ENCODE measurements around the gene NTRK3.

Gene NTRK3

DNA sequence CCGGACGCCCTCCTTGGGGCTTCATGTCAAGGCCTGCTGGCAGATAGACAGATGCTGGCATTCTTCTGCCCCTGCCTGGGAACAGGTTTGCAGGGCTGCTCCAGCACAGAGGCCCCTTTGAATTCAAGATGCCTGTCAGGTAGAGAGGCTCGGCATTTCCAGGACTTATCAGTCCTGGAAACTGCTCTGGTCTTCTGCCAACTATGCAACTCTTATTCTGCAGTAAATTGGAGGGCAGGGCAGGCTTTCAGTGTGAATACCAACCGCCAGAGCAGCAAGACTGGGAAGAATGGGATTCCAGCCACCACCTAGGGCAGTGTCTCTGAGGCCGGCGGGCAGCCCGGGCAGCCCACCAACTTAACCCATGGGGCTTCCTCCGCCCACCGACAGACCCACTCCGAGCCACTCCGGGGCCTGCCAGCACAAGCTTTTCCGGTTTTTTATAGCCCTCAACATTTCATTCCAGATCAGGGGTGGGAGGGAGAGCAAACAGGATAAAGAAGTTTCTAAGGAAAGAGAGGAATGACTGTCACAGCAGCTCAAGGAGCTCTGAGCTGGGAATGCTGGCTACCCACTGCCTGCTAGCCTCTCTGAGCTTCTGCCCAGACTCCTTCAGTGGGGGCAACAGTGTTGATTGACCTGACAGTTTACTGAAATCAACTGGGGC lies 140.9 kb downstream of the NTRK3 start:
- no peaks in the 10 kb centered on the region for H3K27me3 ChIP-seq (replicated peaks; ENCODE audit: control insufficient read depth, insufficient read depth, low read length, poor library complexity, severe bottlenecking)
- no peaks in the 10 kb centered on the region for H3K9me3 ChIP-seq (ENCODE audit: control insufficient read depth, low read length)
- no peaks in the 10 kb centered on the region for H3K4me1 ChIP-seq (ENCODE audit: control insufficient read depth, insufficient read depth, low read length, poor library complexity, severe bottlenecking)
- H3K27ac ChIP-seq (ENCODE audit: insufficient read depth, low read length, poor library complexity, severe bottlenecking), result no peak overlapping the region
- no peak for DNase-seq
- H3K4me3 ChIP-seq (ENCODE audit: insufficient read depth, low read depth, low read length, poor library complexity, severe bottlenecking), result no peak overlapping the region
- no peaks in the 10 kb centered on the region for H3K36me3 ChIP-seq (ENCODE audit: control insufficient read depth, insufficient read depth, low read length)

DNA sequence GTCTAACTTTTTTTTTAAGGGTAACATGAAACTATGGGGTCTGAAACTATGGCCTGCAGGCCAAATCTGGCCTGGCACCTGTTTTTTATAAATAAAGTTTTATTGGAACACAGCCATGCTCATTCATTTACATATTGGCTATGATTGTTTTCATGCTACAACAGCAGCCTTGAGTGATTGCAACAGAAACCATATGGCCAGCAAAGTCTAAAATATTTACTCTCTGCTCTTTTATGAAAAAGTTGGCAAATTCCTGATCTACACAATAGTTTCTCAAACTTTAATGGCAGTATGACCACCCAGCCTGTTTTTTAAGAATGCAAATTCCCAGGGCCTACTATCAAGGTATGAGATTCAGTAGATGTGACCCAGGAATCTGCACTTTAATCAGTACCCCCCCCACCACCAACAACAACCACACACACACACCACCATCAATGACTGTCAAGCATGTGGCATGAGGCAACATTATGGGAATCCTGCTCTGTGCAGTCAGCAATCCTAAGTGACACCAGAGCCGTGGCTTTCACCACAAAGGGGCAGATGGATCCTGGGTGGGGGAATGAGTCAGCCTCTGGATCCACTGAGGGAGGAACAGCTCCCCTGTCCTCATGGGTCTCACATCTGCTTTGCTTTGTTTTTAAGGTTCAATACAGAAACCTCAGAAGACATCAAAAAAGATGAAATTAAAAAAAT lies 142.8 kb downstream of the NTRK3 start:
- H3K4me3 ChIP-seq (ENCODE audit: insufficient read depth, low read depth, low read length, poor library complexity, severe bottlenecking), result no peak overlapping the region
- no peak for DNase-seq
- H3K9me3 ChIP-seq (ENCODE audit: control insufficient read depth, low read length), result no peaks in the 10 kb centered on the region
- no peaks in the 10 kb centered on the region for H3K36me3 ChIP-seq (ENCODE audit: control insufficient read depth, insufficient read depth, low read length)
- H3K27ac ChIP-seq (ENCODE audit: insufficient read depth, low read length, poor library complexity, severe bottlenecking), result no peak overlapping the region
- no peaks in the 10 kb centered on the region for H3K27me3 ChIP-seq (replicated peaks; ENCODE audit: control insufficient read depth, insufficient read depth, low read length, poor library complexity, severe bottlenecking)
- H3K4me1 ChIP-seq (ENCODE audit: control insufficient read depth, insufficient read depth, low read length, poor library complexity, severe bottlenecking), result no peaks in the 10 kb centered on the region

DNA sequence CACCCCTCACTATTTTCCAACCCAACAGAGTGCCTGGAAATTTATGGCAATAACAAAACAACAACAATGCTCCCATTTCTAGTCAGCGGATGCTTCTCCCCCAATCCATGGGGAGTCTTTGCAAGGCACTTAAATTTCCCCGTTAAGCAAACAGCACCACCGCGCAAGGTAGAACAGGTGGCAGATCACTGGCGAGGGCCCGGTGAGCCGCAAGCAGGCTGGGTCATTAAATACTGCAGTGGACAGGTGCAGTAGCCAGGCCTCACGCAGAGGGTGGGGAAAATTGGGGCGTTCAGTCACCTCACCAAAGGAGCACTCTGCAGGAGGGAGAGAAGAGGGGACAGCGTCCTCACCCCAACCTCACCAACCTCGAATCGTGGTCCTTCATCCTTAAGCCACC lies 147.5 kb downstream of the NTRK3 start:
- Histone ChIP-seq H3K9me3 (ENCODE audit: control insufficient read depth, low read length) (no peaks in the 10 kb centered on the region), H3K4me3 (ENCODE audit: insufficient read depth, low read depth, low read length, poor library complexity, severe bottlenecking) (no peak overlapping the region), H3K27ac (ENCODE audit: insufficient read depth, low read length, poor library complexity, severe bottlenecking) (no peak overlapping the region), H3K36me3 (ENCODE audit: control insufficient read depth, insufficient read depth, low read length) (no peaks in the 10 kb centered on the region), H3K4me1 (ENCODE audit: control insufficient read depth, insufficient read depth, low read length, poor library complexity, severe bottlenecking) (no peaks in the 10 kb centered on the region), H3K27me3 (replicated peaks; ENCODE audit: control insufficient read depth, insufficient read depth, low read length, poor library complexity, severe bottlenecking) (no peaks in the 10 kb centered on the region)
- DNase-seq, result no peak

DNA sequence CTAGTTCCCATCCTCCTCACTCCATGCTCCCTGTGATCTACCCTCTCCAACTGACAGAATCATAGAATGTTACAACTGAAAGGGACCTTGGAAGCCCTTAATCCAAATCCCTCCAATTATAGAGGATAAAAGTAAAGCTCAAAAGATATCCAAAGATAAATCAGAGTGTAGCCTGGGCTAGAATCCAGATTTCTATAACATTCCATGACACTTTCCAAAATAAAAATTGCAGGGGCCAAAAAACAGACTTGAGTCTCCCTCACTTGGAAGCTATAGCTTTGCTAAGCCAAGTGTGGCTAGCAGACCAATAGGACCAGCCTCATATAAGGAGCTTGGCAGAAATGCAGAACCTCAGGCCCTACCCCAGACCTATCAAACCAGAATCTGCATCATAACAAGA lies 148.1 kb downstream of the NTRK3 start:
- no peaks in the 10 kb centered on the region for H3K4me1 ChIP-seq (ENCODE audit: control insufficient read depth, insufficient read depth, low read length, poor library complexity, severe bottlenecking)
- H3K27ac ChIP-seq (ENCODE audit: insufficient read depth, low read length, poor library complexity, severe bottlenecking), result no peak overlapping the region
- H3K27me3 ChIP-seq (replicated peaks; ENCODE audit: control insufficient read depth, insufficient read depth, low read length, poor library complexity, severe bottlenecking), result no peaks in the 10 kb centered on the region
- no peaks in the 10 kb centered on the region for H3K9me3 ChIP-seq (ENCODE audit: control insufficient read depth, low read length)
- DNase-seq, result no peak
- no peaks in the 10 kb centered on the region for H3K36me3 ChIP-seq (ENCODE audit: control insufficient read depth, insufficient read depth, low read length)
- no peak overlapping the region for H3K4me3 ChIP-seq (ENCODE audit: insufficient read depth, low read depth, low read length, poor library complexity, severe bottlenecking)

DNA sequence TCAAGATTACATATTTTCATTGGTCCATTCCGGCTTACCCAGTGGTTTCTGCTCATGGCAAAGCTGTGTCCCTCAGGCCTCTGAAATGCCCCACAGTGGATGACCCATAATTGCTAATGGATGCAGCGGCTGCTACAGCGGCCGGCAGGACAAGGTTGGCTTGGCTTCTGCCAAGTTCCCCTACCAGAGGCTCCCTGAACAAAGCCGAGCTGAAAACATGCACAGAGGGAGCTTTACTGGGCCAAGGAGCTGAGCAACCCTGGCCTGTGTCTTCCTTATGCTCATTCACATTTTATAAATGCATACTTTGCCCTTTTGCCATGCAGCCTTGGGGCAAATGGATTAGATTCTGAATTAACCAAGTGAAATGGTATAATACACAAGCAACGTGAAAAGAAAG lies 150.5 kb downstream of the NTRK3 start:
- DNase-seq, result no peak
- Histone ChIP-seq H3K4me1 (ENCODE audit: control insufficient read depth, insufficient read depth, low read length, poor library complexity, severe bottlenecking) (no peaks in the 10 kb centered on the region), H3K27ac (ENCODE audit: insufficient read depth, low read length, poor library complexity, severe bottlenecking) (no peak overlapping the region), H3K9me3 (ENCODE audit: control insufficient read depth, low read length) (no peaks in the 10 kb centered on the region), H3K36me3 (ENCODE audit: control insufficient read depth, insufficient read depth, low read length) (no peaks in the 10 kb centered on the region), H3K4me3 (ENCODE audit: insufficient read depth, low read depth, low read length, poor library complexity, severe bottlenecking) (no peak overlapping the region), H3K27me3 (replicated peaks; ENCODE audit: control insufficient read depth, insufficient read depth, low read length, poor library complexity, severe bottlenecking) (no peaks in the 10 kb centered on the region)

DNA sequence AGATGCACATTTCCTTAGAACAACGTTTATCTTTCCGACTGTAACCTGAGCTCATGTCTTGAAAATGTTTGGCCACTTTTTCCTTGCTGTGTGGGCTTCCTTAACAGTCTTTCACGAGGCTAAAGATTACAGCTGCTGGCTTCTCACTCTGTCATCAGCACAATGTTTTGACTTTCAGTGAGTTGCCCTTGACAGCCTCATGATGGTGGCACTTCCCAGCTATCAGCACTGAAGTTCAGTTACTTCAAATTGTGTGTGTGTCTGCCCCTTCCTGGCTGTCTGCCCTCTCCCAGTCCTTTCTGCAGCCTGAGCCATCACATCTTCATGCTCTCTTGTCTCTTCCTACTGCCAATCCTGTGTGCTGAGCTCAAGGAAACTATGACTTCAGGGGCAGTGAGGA lies 152.2 kb downstream of the NTRK3 start:
- no peak overlapping the region for H3K27ac ChIP-seq (ENCODE audit: insufficient read depth, low read length, poor library complexity, severe bottlenecking)
- no peak for DNase-seq

DNA sequence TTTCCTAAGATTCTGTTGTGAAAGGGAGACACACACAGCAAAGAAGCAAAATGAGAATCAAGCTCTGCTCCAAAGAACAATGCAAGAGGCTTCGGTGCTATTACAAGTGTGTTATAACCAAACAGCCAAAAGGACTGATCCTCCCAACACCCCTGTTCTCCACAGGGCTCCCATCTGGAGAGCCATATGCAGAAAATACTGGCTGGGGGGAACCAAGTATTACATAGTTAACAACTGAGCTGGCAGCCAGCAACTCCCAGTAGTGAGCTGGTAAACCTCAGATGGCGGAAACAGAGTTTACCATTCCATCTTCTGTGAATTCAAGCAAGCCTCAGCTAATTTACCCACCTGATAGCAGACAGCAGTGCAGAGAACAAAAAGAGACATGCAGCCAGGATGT lies 156.4 kb downstream of the NTRK3 start:
- H3K4me1 ChIP-seq (ENCODE audit: control insufficient read depth, insufficient read depth, low read length, poor library complexity, severe bottlenecking), result no peaks in the 10 kb centered on the region
- no peak for DNase-seq
- no peaks in the 10 kb centered on the region for H3K9me3 ChIP-seq (ENCODE audit: control insufficient read depth, low read length)
- no peak overlapping the region for H3K27ac ChIP-seq (ENCODE audit: insufficient read depth, low read length, poor library complexity, severe bottlenecking)
- no peak overlapping the region for H3K4me3 ChIP-seq (ENCODE audit: insufficient read depth, low read depth, low read length, poor library complexity, severe bottlenecking)
- no peaks in the 10 kb centered on the region for H3K36me3 ChIP-seq (ENCODE audit: control insufficient read depth, insufficient read depth, low read length)
- H3K27me3 ChIP-seq (replicated peaks; ENCODE audit: control insufficient read depth, insufficient read depth, low read length, poor library complexity, severe bottlenecking), result no peaks in the 10 kb centered on the region

More for the DNA sequence above, 152.2 kb downstream of the NTRK3 start:
- Histone ChIP-seq H3K4me1 (ENCODE audit: control insufficient read depth, insufficient read depth, low read length, poor library complexity, severe bottlenecking) (no peaks in the 10 kb centered on the region), H3K4me3 (ENCODE audit: insufficient read depth, low read depth, low read length, poor library complexity, severe bottlenecking) (no peak overlapping the region), H3K36me3 (ENCODE audit: control insufficient read depth, insufficient read depth, low read length) (no peaks in the 10 kb centered on the region), H3K27me3 (replicated peaks; ENCODE audit: control insufficient read depth, insufficient read depth, low read length, poor library complexity, severe bottlenecking) (no peaks in the 10 kb centered on the region), H3K9me3 (ENCODE audit: control insufficient read depth, low read length) (no peaks in the 10 kb centered on the region)

DNA sequence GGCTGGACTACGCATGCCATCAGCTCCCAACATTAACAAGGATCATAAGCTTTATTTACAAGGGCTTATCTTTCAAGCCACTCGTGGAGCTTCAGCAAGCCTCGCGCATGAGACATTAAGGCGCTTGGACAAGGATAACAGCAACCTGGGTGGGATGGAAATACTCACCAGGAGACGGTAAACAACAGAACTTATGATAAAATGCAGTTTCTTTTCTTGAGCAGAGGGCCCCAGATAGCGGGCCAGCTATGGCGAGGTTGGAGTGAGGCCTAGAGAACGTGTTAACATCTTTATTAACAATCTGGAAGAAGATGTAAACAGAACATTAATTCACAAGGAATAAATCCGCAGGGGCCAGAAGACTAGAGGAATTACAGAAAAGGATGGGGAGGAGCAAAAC lies 158.2 kb downstream of the NTRK3 start:
- H3K4me1 ChIP-seq (ENCODE audit: control insufficient read depth, insufficient read depth, low read length, poor library complexity, severe bottlenecking), result no peaks in the 10 kb centered on the region

DNA sequence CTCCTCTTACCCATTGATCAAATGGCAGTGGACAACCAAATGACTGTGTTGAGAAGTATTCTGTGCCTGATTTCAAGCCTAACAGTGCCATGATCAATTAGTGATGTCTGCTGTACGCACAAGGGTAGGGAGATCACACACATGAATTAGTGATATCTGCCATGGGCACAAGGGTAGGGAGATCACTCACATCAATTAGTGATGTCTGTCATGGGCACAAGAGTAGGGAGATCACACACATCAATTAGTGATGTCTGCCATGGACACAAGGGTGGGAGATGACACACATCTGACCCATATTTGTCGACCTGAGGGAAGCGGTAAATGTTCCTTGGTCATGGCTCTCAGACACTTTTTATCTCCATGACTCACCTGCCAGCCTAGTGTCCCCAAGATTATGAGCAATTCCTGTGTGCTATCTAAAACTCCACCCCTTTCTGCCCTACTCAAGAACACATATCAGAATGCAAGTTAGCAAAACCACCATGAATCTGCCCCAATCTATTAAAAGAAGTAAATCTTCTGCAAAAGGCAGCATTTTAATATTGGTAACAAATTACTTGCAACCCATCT lies 165.0 kb downstream of the NTRK3 start:
- no peak overlapping the region for H3K4me3 ChIP-seq (ENCODE audit: insufficient read depth, low read depth, low read length, poor library complexity, severe bottlenecking)
- no peak overlapping the region for H3K27ac ChIP-seq (ENCODE audit: insufficient read depth, low read length, poor library complexity, severe bottlenecking)
- H3K4me1 ChIP-seq (ENCODE audit: control insufficient read depth, insufficient read depth, low read length, poor library complexity, severe bottlenecking), result no peaks in the 10 kb centered on the region
- H3K9me3 ChIP-seq (ENCODE audit: control insufficient read depth, low read length), result no peaks in the 10 kb centered on the region
- no peak for DNase-seq
- H3K27me3 ChIP-seq (replicated peaks; ENCODE audit: control insufficient read depth, insufficient read depth, low read length, poor library complexity, severe bottlenecking), result no peaks in the 10 kb centered on the region
- no peaks in the 10 kb centered on the region for H3K36me3 ChIP-seq (ENCODE audit: control insufficient read depth, insufficient read depth, low read length)

More for the DNA sequence above, 158.2 kb downstream of the NTRK3 start:
- H3K27me3 ChIP-seq (replicated peaks; ENCODE audit: control insufficient read depth, insufficient read depth, low read length, poor library complexity, severe bottlenecking), result no peaks in the 10 kb centered on the region
- H3K36me3 ChIP-seq (ENCODE audit: control insufficient read depth, insufficient read depth, low read length), result no peaks in the 10 kb centered on the region
- no peak overlapping the region for H3K27ac ChIP-seq (ENCODE audit: insufficient read depth, low read length, poor library complexity, severe bottlenecking)
- no peak overlapping the region for H3K4me3 ChIP-seq (ENCODE audit: insufficient read depth, low read depth, low read length, poor library complexity, severe bottlenecking)
- no peaks in the 10 kb centered on the region for H3K9me3 ChIP-seq (ENCODE audit: control insufficient read depth, low read length)
- no peak for DNase-seq

DNA sequence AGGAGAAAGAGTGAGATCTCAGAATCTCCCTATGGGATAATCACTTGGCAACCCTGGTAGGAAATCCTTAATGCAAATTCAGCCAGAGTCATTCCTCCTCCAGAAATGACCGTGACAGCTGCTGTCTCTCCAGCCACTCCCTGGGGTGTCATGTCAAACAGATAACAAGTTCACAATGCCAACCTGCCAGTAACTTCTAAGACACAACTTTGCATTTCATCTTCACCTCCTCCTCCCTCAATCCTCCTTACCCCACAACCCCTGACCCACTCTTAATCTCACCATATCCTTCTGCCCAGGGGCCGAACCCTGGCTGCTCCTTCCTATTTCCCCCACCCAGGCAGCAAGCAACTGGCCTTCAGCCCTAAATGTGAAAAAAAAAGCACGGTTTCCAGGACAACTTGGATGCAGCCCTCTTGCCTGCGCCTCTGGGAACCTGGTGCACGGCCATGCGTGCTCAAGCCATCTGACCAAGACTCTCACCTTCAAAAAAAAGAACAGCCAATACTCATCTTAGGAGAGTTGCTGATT lies 166.0 kb downstream of the NTRK3 start:
- no peaks in the 10 kb centered on the region for H3K4me1 ChIP-seq (ENCODE audit: control insufficient read depth, insufficient read depth, low read length, poor library complexity, severe bottlenecking)
- no peaks in the 10 kb centered on the region for H3K36me3 ChIP-seq (ENCODE audit: control insufficient read depth, insufficient read depth, low read length)
- no peaks in the 10 kb centered on the region for H3K27me3 ChIP-seq (replicated peaks; ENCODE audit: control insufficient read depth, insufficient read depth, low read length, poor library complexity, severe bottlenecking)
- DNase-seq, result no peak
- no peak overlapping the region for H3K27ac ChIP-seq (ENCODE audit: insufficient read depth, low read length, poor library complexity, severe bottlenecking)
- no peak overlapping the region for H3K4me3 ChIP-seq (ENCODE audit: insufficient read depth, low read depth, low read length, poor library complexity, severe bottlenecking)
- no peaks in the 10 kb centered on the region for H3K9me3 ChIP-seq (ENCODE audit: control insufficient read depth, low read length)
